CD4-positive, CD25-positive, alpha-beta regulatory T cell (primary cell): ENCODE measurements around the gene SHKBP1. TPM values are rescaled to one million over a fixed set of nuclear protein-coding genes. Genes with fewer than 3 reads are reported as not detected.
A peak's percentile ranks its signal among the peaks of the same experiment; 100 is the strongest.

Source experiments
- ATAC-seq, 2 donors: fragments of 150-1000 bp; cut with Tn5 transposase; one replicate each; pipeline ENCODE4 v1.10.0; 2021; ENCODE audit warnings: low read depth in 2 of 2, moderate number of reproducible peaks in 2 of 2, moderate library complexity in 1 of 2
- DNase-seq, 3 donors: peaks; one replicate each; pipeline versions ENCODE4 v3.0.0 to v3.0.0-alpha.2; 2012 to 2022; ENCODE audit warnings: mixed read lengths in 1 of 3
- H3K27ac ChIP-seq: one replicate; pipeline ENCODE4 v1.7.0; 2013; ENCODE audit warnings: mild to moderate bottlenecking, low read length; ENCODE audit not compliant: insufficient read depth, poor library complexity, severe bottlenecking
- H3K27me3 ChIP-seq: one replicate; pipeline ENCODE4 v1.7.0; 2013; ENCODE audit warnings: low read length; ENCODE audit not compliant: control insufficient read depth, insufficient read depth
- H3K36me3 ChIP-seq: one replicate; pipeline ENCODE4 v1.7.0; 2013; ENCODE audit warnings: mild to moderate bottlenecking, low read length, moderate library complexity; ENCODE audit not compliant: control insufficient read depth, insufficient read depth
- H3K4me1 ChIP-seq: 2 replicates; pipeline ENCODE4 v1.7.0; 2013; ENCODE audit warnings: mild to moderate bottlenecking, low read length; ENCODE audit not compliant: insufficient read depth, control insufficient read depth, poor library complexity, severe bottlenecking
- H3K4me3 ChIP-seq: one replicate; pipeline ENCODE4 v1.7.0; 2013; ENCODE audit warnings: low read depth, mild to moderate bottlenecking, low read length, moderate library complexity
- H3K9me3 ChIP-seq, 2 experiments: 1 replicate in 1 of 2; 2 replicates in 1 of 2; pipeline ENCODE4 v1.7.0; 2013; ENCODE audit warnings: low read length in 2 of 2, mild to moderate bottlenecking in 1 of 2, moderate library complexity in 1 of 2; ENCODE audit not compliant: control insufficient read depth in 2 of 2
- H3K27ac Mint-ChIP-seq, 3 donors: one replicate each; pipeline ENCODE4 v1.8.0; 2020 to 2022; ENCODE audit warnings: mild to moderate bottlenecking in 3 of 3, mixed read lengths in 3 of 3, moderate library complexity in 2 of 3
- H3K27me3 Mint-ChIP-seq: one replicate; pipeline ENCODE4 v1.8.0; 2022; ENCODE audit warnings: mild to moderate bottlenecking, mixed read lengths
- H3K36me3 Mint-ChIP-seq: one replicate; pipeline ENCODE4 v1.8.0; 2020; ENCODE audit warnings: mixed read lengths
- H3K4me1 Mint-ChIP-seq, 4 donors: one replicate each; pipeline ENCODE4 v1.8.0; 2020 to 2022; ENCODE audit warnings: mixed read lengths in 4 of 4, mild to moderate bottlenecking in 1 of 4
- H3K4me3 Mint-ChIP-seq, 4 donors: one replicate each; pipeline ENCODE4 v1.8.0; 2020 to 2022; ENCODE audit warnings: mild to moderate bottlenecking in 4 of 4, mixed read lengths in 4 of 4, moderate library complexity in 3 of 4
- H3K9me3 Mint-ChIP-seq, 7 donors: one replicate each; pipeline ENCODE4 v1.8.0; 2020 to 2022; ENCODE audit warnings: mixed read lengths in 7 of 7, mild to moderate bottlenecking in 3 of 7, moderate library complexity in 2 of 7
- polyA plus RNA-seq, 4 donors: library from polyadenylated mRNA; unstranded; fragments of 300-500 nt; fragmentation: Illumina TruSeq; gene quantifications; one replicate each; pipeline ENCODE4 v1.2.3, GENCODE V29; 2021
- total RNA-seq: library from RNA; stranded (reverse); gene quantifications from one replicate; pipeline ENCODE4 v1.2.3, GENCODE V29; 2022

The SHKBP1 gene
- total and polyA plus RNA-seq, 5 donors from 2014 or later: 120 to 195 (median 165) TPM

DNA sequence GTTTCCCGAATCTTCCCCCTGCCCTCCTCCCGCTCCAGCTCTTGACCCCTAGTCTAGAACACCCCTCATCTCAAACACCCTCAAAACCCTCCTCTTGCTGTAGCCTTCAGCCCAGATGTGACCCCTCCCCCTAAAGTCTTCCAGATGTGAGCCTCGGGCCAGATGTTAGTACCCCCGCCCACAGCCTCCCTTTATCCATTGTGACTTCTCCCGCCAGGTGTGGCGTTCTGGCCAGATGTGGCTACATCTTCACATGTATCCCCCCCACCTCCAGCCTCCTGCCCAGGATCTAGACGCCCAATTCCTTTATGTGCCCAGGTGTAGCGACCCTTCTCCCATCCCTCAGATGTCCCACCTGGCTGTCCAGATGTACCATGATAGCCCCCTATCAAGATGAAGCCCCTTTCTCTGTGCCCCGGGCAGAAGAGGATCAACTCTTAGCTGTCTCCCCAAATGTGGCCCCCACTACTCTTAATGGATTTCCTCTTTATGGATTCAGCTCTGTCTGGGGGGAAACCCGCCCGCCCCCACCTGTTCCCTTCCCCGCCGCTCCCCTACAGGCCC lies 24.0 kb downstream of the SHKBP1 start:
- Mint-ChIP-seq H3K27ac (peak overlapping the region in 2 of 3 donors; percentile 20 to 81), H3K27me3 (peaks cover 55% of the 10 kb centered on the region), H3K4me3 (peak overlapping the region; percentile 18 to 78 (median 73)), H3K9me3 (peaks cover 0 to 2% (median 0%) of the 10 kb centered on the region in 7 donors), H3K4me1 (peaks cover 5 to 72% (median 37%) of the 10 kb centered on the region in 4 donors), H3K36me3 (no peaks in the 10 kb centered on the region)
- DNase-seq: no peak
- Histone ChIP-seq H3K4me3 (no peak overlapping the region), H3K36me3 (no peaks in the 10 kb centered on the region), H3K27ac (no peak overlapping the region), H3K9me3 (no peaks in the 10 kb centered on the region), H3K4me1 (peaks cover 83% of the 10 kb centered on the region), H3K27me3 (peaks cover 11% of the 10 kb centered on the region)
- no peak for ATAC-seq

DNA sequence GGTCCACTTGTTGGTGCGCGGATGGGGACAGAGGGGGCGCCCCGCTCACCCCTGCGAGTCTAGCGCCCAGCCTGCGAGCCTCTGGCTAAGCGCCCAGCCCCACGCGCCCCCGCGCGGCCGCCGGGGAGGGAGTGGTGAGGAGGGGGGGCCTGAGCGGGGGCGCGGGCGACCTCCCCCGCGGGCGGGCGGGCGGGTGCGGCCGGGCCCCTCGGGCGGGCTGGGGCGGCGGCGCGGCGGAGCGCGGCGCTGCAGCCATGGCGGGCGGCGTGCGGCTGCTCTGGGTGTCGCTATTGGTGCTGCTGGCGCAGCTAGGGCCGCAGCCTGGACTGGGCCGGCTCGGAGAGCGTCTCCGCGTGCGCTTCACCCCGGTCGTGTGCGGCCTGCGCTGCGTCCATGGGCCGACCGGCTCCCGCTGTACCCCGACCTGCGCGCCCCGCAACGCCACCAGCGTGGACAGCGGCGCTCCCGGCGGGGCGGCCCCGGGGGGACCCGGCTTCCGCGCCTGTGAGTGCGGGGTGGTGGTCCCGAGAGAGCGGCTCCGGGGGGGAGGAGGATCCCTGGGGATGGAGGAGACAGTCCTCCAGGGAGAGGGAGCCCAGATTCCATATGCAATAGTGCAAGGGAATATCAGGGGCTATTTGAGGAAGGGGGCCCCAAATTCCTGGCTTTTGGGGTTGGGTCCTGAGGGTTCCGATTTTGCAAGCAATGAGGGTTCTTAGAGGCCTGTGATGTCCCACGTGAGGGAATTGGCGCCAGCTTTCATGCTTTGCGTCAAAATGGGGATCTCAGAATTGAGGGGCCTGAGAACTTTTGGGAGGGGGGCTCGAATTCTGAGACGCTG lies 24.7 kb downstream of the SHKBP1 start, which contains the start of gene LTBP4:
Gene LTBP4 (plus strand): TSS at position 236 of the 841 bp plus-strand sequence. CDS start 19 bp downstream, at position 255.
- DNase-seq: peak in 1 of 3 donors; percentile 33
- peaks cover 9 to 74% (median 40%) of the 10 kb centered on the region in 4 donors for H3K4me1 Mint-ChIP-seq
- Histone ChIP-seq H3K36me3 (no peaks in the 10 kb centered on the region), H3K27ac (no peak within 1 kb of the TSS), H3K4me1 (peaks cover 90% of the 10 kb centered on the region), H3K4me3 (no peak within 1 kb of the TSS), H3K27me3 (peaks cover 11% of the 10 kb centered on the region), H3K9me3 (no peaks in the 10 kb centered on the region)
- H3K27me3 Mint-ChIP-seq: peaks cover 51% of the 10 kb centered on the region
- no peak for ATAC-seq
- H3K9me3 Mint-ChIP-seq: peaks cover 0 to 2% (median 0%) of the 10 kb centered on the region in 7 donors
- peak within 1 kb of the TSS in 2 of 3 donors; percentile 20 to 81 for H3K27ac Mint-ChIP-seq
- peak within 1 kb of the TSS; percentile 71 to 78 (median 75) for H3K4me3 Mint-ChIP-seq
- H3K36me3 Mint-ChIP-seq: no peaks in the 10 kb centered on the region

DNA sequence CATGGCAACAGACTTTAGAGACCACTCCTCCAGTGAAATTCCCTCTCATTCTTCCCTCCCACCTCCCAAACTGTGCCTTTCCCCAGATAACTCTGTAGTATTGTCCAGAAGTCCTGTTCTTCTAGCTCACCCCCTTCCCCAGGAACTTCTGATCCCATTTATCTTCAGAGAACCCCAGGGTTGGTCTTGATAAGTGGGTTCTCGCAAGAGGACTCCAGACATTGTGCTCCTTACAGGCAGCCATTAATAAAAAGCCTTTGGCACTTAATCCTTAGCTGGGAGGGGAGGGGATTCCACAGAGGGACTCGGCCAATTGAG lies 26.4 kb downstream of the SHKBP1 start:
- Histone ChIP-seq H3K36me3 (no peaks in the 10 kb centered on the region), H3K9me3 (no peaks in the 10 kb centered on the region), H3K27ac (peak overlapping the region; percentile 56), H3K4me3 (peak overlapping the region; percentile 50), H3K27me3 (peaks cover 11% of the 10 kb centered on the region), H3K4me1 (peaks cover 83% of the 10 kb centered on the region)
- peaks cover 0 to 2% (median 0%) of the 10 kb centered on the region in 7 donors for H3K9me3 Mint-ChIP-seq
- no peak for ATAC-seq
- H3K27me3 Mint-ChIP-seq: peaks cover 42% of the 10 kb centered on the region
- peaks cover 9 to 83% (median 36%) of the 10 kb centered on the region in 4 donors for H3K4me1 Mint-ChIP-seq
- H3K27ac Mint-ChIP-seq: peak overlapping the region; percentile 67 to 98 (median 92)
- DNase-seq: no peak
- H3K4me3 Mint-ChIP-seq: peak overlapping the region; percentile 89 to 97 (median 92)
- no peaks in the 10 kb centered on the region for H3K36me3 Mint-ChIP-seq

DNA sequence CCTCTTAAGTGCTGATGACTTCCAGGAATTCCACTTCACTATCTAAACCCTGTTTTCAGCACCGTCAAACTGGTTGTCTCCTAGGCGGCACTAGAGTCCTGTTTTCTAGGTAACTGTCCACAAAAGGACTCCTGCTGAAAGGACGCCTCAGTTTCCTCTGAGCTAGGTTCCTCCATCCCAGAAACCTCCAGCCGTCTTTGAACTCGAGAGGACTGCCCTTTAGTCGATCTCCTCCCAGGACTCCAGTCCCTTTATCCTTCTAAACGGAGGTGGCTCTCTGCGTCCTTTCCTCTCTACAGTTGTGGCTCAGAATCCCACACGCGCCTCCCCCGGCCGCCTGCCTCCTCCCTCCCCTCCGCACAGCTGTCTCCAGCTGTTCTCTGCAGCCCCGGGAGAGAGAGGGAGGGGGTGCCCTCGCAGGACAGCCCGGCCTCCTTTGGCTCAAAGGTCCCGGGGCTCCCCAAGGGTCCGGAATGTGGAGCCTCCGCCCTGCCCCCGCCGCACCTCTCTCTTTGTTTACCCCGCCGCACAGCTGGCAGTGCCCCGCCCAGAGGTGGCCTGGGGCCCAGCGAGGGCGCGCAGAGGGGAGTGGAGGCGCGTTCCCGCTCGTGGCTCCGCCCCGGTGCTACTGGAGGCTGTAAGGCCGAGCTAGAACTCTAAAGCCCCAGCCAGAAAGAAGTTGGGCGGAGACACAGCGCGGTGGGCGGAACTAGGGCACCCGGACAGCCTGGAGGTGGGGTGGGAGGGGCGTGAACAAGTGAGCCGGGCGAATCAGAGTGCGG lies 26.9 kb downstream of the SHKBP1 start:
- ATAC-seq: peak; percentile 76 to 81
- peaks cover 9 to 83% (median 35%) of the 10 kb centered on the region in 4 donors for H3K4me1 Mint-ChIP-seq
- peak overlapping the region; percentile 61 for H3K27ac ChIP-seq
- H3K9me3 Mint-ChIP-seq: peaks cover 0 to 2% (median 0%) of the 10 kb centered on the region in 7 donors
- DNase-seq: peak; percentile 96 to 100 (median 97)
- peaks cover 38% of the 10 kb centered on the region for H3K27me3 Mint-ChIP-seq
- H3K4me3 Mint-ChIP-seq: peak overlapping the region; percentile 89 to 97 (median 92)
- H3K9me3 ChIP-seq: no peaks in the 10 kb centered on the region
- peaks cover 11% of the 10 kb centered on the region for H3K27me3 ChIP-seq
- H3K36me3 Mint-ChIP-seq: no peaks in the 10 kb centered on the region
- H3K27ac Mint-ChIP-seq: peak overlapping the region; percentile 92 to 98 (median 97)
- H3K36me3 ChIP-seq: no peaks in the 10 kb centered on the region
- H3K4me3 ChIP-seq: peak overlapping the region; percentile 50
- H3K4me1 ChIP-seq: peaks cover 82% of the 10 kb centered on the region

DNA sequence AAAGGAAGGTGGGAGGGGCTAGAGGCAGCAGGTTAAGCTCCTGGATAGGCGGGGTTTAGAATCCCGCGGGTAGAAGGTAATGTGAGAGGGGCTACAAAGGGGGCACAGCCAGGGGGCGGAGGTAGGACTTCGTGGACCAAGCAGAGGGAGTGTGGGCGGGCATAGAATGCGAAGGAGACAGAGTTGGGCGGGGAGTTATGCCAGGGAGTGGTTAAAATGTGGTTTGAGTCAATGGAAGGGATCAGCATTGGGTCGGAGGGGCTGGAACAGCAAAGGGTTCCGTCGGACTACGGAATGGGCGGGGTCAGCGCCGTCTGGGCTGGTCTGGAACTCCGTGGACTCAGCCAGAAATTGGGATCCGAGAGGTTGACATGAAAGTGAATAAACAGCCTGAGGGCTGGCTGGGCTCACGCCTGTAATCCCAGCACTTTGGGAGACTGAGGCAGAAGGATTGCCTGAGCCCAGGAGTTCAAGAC lies 27.5 kb downstream of the SHKBP1 start:
- H3K9me3 ChIP-seq: no peaks in the 10 kb centered on the region
- H3K27ac Mint-ChIP-seq: peak overlapping the region; percentile 92 to 98 (median 97)
- peak overlapping the region; percentile 61 for H3K27ac ChIP-seq
- H3K4me3 Mint-ChIP-seq: peak overlapping the region; percentile 89 to 97 (median 92)
- peaks cover 0 to 2% (median 0%) of the 10 kb centered on the region in 7 donors for H3K9me3 Mint-ChIP-seq
- ATAC-seq (no peak), DNase-seq (no peak)
- peaks cover 7% of the 10 kb centered on the region for H3K27me3 ChIP-seq
- peaks cover 9 to 83% (median 34%) of the 10 kb centered on the region in 4 donors for H3K4me1 Mint-ChIP-seq
- H3K36me3 Mint-ChIP-seq: no peaks in the 10 kb centered on the region
- no peaks in the 10 kb centered on the region for H3K36me3 ChIP-seq
- H3K27me3 Mint-ChIP-seq: peaks cover 32% of the 10 kb centered on the region
- H3K4me1 ChIP-seq: peaks cover 82% of the 10 kb centered on the region
- H3K4me3 ChIP-seq: peak overlapping the region; percentile 44

DNA sequence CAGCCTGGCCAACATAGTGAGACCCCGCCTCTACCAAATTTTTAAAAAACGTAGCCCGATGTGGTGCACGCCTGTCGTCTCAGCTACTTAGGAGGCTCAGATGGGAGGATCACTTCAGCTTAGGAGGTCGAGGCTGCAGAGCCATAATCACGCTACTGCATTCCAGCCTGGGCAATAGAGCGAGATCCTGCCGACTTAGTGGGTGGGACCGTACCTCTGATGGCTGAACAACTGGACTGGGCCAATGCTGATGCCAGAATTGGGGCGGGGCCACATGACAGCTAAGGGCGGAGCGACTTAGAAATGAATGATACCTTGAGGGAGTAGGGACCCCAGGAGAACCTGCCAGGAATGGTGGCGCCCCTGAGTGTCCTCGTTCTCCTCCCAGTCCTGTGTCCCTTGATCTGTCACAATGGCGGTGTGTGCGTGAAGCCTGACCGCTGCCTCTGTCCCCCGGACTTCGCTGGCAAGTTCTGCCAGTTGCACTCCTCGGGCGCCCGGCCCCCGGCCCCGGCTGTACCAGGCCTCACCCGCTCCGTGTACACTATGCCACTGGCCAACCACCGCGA lies 28.1 kb downstream of the SHKBP1 start:
- H3K9me3 ChIP-seq: no peaks in the 10 kb centered on the region
- H3K36me3 Mint-ChIP-seq: no peaks in the 10 kb centered on the region
- peak overlapping the region; percentile 44 for H3K4me3 ChIP-seq
- peak overlapping the region; percentile 78 for H3K27ac ChIP-seq
- H3K27me3 Mint-ChIP-seq: peaks cover 26% of the 10 kb centered on the region
- H3K4me1 Mint-ChIP-seq: peaks cover 9 to 82% (median 34%) of the 10 kb centered on the region in 4 donors
- no peak for ATAC-seq
- no peak for DNase-seq
- H3K36me3 ChIP-seq: no peaks in the 10 kb centered on the region
- H3K4me3 Mint-ChIP-seq: peak overlapping the region; percentile 89 to 97 (median 92)
- peaks cover 5% of the 10 kb centered on the region for H3K27me3 ChIP-seq
- peaks cover 82% of the 10 kb centered on the region for H3K4me1 ChIP-seq
- H3K9me3 Mint-ChIP-seq: peaks cover 0 to 2% (median 0%) of the 10 kb centered on the region in 7 donors
- H3K27ac Mint-ChIP-seq: peak overlapping the region in 2 of 3 donors; percentile 92 to 96
